Muscle of leg (tissue), 11 donors: Measurements from ENCODE around the gene NR3C2. TPM values are rescaled to one million over a fixed set of nuclear protein-coding genes. Genes with fewer than 3 reads are reported as not detected.
"Not testable (repeated sequence)": the region's sequence is repeated elsewhere in the genome, so short reads cannot be mapped to it uniquely, and the experiment has no call there.

Experiments used
- DNase-seq: peaks from one replicate; pipeline ENCODE4 v3.0.0; 2013
- H3K27ac ChIP-seq: one replicate; pipeline ENCODE4 v1.5.1; 2013; ENCODE audit warnings: mild to moderate bottlenecking, low read length, control low read depth
- H3K27me3 ChIP-seq: one replicate; pipeline ENCODE4 v1.6.1; 2013; ENCODE audit warnings: low read length; ENCODE audit not compliant: control insufficient read depth, insufficient read depth
- H3K36me3 ChIP-seq: one replicate; pipeline ENCODE4 v1.6.1; 2013; ENCODE audit warnings: low read length; ENCODE audit not compliant: control insufficient read depth, insufficient read depth
- H3K4me1 ChIP-seq: one replicate; pipeline ENCODE4 v1.6.1; 2013; ENCODE audit warnings: low read length; ENCODE audit not compliant: control insufficient read depth, insufficient read depth
- H3K4me3 ChIP-seq: one replicate; pipeline ENCODE4 v1.5.1; 2013; ENCODE audit warnings: low read length, control low read depth
- H3K9me3 ChIP-seq: replicated peaks from 2 replicates; pipeline ENCODE4 v1.6.1; 2013; ENCODE audit warnings: low read depth, low read length; ENCODE audit not compliant: control insufficient read depth
- WGBS: methylation state at CpG from one replicate; pipeline ENCODE4 v1.1.5; 2013; ENCODE audit warnings: missing lambda C conversion rate; ENCODE audit not compliant: insufficient coverage; 5-methylcytosine and 5-hydroxymethylcytosine counted together
- polyA plus RNA-seq, 8 donors: library from polyadenylated mRNA; unstranded; fragments of 120-200 nt; gene quantifications; one replicate each; pipeline versions ENCODE4 v1.2.1 to v1.2.3, GENCODE V29; 2013; ENCODE audit warnings: inconsistent platforms in 1 of 8, low replicate concordance in 1 of 8; ENCODE audit not compliant: insufficient read length in 8 of 8, insufficient read depth in 1 of 8
- total RNA-seq: library from RNA; stranded (reverse); fragments of 120-200 nt; gene quantifications from one replicate; pipeline ENCODE4 v1.2.4, GENCODE V29; 2013

Gene NR3C2
- total and polyA plus RNA-seq, 9 donors = 9.2 to 14.7 (median 12.2) TPM

DNA sequence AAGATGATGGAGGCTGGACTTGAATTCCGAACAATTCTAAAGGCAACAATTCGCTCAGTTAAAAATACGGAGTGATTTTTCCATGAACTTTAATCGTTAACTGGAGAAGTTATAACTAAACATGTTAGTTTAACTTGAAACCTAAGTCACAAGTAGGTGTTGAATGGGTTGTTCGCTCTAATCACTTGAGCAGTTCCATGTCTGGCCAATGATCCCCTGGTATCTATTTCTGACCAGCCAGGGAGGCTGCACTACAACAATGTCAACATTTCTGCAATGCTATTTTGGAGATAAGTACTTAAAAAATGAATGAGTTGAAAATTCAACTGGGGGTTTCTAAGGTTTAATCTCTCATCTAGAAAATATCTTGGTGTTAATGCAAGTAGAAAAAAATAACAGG lies 112.5 kb downstream of the NR3C2 start:
- no peak for DNase-seq
- no peak overlapping the region for H3K27ac ChIP-seq
- no peaks in the 10 kb centered on the region for H3K9me3 ChIP-seq
- no CpG with 5 or more reads among the region's 5 CpGs for WGBS
- no peaks in the 10 kb centered on the region for H3K27me3 ChIP-seq
- H3K36me3 ChIP-seq = no peaks in the 10 kb centered on the region
- no peaks in the 10 kb centered on the region for H3K4me1 ChIP-seq
- no peak overlapping the region for H3K4me3 ChIP-seq

- Histone ChIP-seq H3K4me1 (no peaks in the 10 kb centered on the region), H3K4me3 (no peak overlapping the region), H3K36me3 (no peaks in the 10 kb centered on the region), H3K9me3 (no peaks in the 10 kb centered on the region), H3K27me3 (no peaks in the 10 kb centered on the region), H3K27ac (no peak overlapping the region)
- WGBS = no CpG with 5 or more reads among the region's 1 CpG
- no peak for DNase-seq
These were observed 114.5 kb downstream of the NR3C2 start for GRCh38 chr4:148327683-148328082.

GRCh38 chr4:148323316-148323715 lies 118.9 kb downstream of the NR3C2 start:
- WGBS = 96% methylated on average over 10 of the region's 17 CpGs
- not testable (repeated sequence) for DNase-seq, H3K4me3 ChIP-seq, H3K27ac ChIP-seq, H3K9me3 ChIP-seq, H3K27me3 ChIP-seq, H3K36me3 ChIP-seq, H3K4me1 ChIP-seq

DNA sequence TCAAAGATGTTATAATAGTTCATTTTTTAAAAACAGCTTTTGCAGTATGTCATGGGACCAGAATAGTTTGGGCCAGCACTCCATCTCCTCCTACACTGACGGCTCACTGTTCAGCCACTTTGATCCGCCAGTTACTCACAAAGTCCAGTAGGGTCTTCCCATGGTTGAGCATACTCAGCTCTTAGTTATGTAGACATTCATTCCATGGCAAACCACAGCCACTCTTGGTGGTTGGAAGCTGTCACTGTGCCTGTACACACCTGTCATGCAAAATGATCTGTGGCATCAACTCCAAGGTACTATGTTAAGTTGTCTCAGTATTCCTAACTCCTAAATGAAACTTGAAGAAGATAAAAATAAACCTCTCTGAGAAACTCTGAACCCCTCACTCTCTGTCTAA lies 127.2 kb downstream of the NR3C2 start:
- Histone ChIP-seq H3K36me3 (no peaks in the 10 kb centered on the region), H3K27me3 (no peaks in the 10 kb centered on the region), H3K4me3 (no peak overlapping the region), H3K9me3 (no peaks in the 10 kb centered on the region), H3K27ac (no peak overlapping the region), H3K4me1 (peaks cover 6% of the 10 kb centered on the region)
- DNase-seq = peak; percentile 40
- WGBS = 94% methylated on average over 2 of the region's 2 CpGs

- no CpG with 5 or more reads among the region's 2 CpGs for WGBS
- DNase-seq = peak; percentile 84
- H3K27ac ChIP-seq = no peak overlapping the region
These were observed 129.2 kb downstream of the NR3C2 start for GRCh38 chr4:148312956-148313490.

DNA sequence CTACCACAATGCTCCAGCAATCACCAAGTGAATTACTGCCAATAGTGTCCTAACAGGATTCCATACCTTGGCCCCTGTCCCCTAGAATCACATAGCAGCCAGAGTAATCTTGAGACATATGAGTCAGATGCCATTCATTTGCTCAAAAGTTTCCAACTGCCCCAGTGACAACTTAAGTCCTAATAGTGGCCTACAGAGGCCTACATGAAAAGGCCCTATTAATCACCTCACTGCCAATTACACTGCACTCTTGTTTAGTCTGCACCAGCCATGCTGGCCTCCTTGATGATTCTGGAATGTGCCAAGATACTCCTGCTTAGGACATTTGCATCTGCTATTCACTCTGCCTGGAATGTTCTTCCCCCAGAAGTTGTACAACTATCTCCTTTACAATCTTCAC lies 130.7 kb downstream of the NR3C2 start:
- H3K27ac ChIP-seq = no peak overlapping the region
- H3K36me3 ChIP-seq = no peaks in the 10 kb centered on the region
- DNase-seq = no peak
- no peaks in the 10 kb centered on the region for H3K9me3 ChIP-seq
- peaks cover 6% of the 10 kb centered on the region for H3K4me1 ChIP-seq
- no peaks in the 10 kb centered on the region for H3K27me3 ChIP-seq
- H3K4me3 ChIP-seq = no peak overlapping the region

More at GRCh38 chr4:148312956-148313490, 129.2 kb downstream of the NR3C2 start:
- no peaks in the 10 kb centered on the region for H3K9me3 ChIP-seq
- no peaks in the 10 kb centered on the region for H3K27me3 ChIP-seq
- H3K36me3 ChIP-seq = no peaks in the 10 kb centered on the region
- H3K4me1 ChIP-seq = peaks cover 6% of the 10 kb centered on the region
- H3K4me3 ChIP-seq = no peak overlapping the region

- H3K36me3 ChIP-seq = no peaks in the 10 kb centered on the region
- H3K9me3 ChIP-seq = no peaks in the 10 kb centered on the region
- H3K4me1 ChIP-seq = peaks cover 8% of the 10 kb centered on the region
- no peak overlapping the region for H3K27ac ChIP-seq
- no peaks in the 10 kb centered on the region for H3K27me3 ChIP-seq
- 65% methylated on average over 3 of the region's 3 CpGs for WGBS
- DNase-seq = no peak
- H3K4me3 ChIP-seq = no peak overlapping the region
These were observed 131.5 kb downstream of the NR3C2 start for GRCh38 chr4:148310756-148311155.

- Histone ChIP-seq H3K9me3 (peaks cover 2% of the 10 kb centered on the region), H3K4me3 (no peak overlapping the region), H3K27me3 (no peaks in the 10 kb centered on the region), H3K4me1 (peaks cover 6% of the 10 kb centered on the region), H3K36me3 (no peaks in the 10 kb centered on the region), H3K27ac (no peak overlapping the region)
- 17% methylated on average over 2 of the region's 3 CpGs for WGBS
- DNase-seq = peak; percentile 93
These were observed 136.5 kb downstream of the NR3C2 start for GRCh38 chr4:148305751-148306150.

GRCh38 chr4:148302416-148302815 lies 139.8 kb downstream of the NR3C2 start:
- WGBS = no CpG with 5 or more reads among the region's 1 CpG
- Histone ChIP-seq H3K27ac (no peak overlapping the region), H3K27me3 (no peaks in the 10 kb centered on the region), H3K9me3 (peaks cover 8% of the 10 kb centered on the region), H3K36me3 (no peaks in the 10 kb centered on the region), H3K4me3 (no peak overlapping the region), H3K4me1 (peaks cover 6% of the 10 kb centered on the region)
- DNase-seq = no peak

DNA sequence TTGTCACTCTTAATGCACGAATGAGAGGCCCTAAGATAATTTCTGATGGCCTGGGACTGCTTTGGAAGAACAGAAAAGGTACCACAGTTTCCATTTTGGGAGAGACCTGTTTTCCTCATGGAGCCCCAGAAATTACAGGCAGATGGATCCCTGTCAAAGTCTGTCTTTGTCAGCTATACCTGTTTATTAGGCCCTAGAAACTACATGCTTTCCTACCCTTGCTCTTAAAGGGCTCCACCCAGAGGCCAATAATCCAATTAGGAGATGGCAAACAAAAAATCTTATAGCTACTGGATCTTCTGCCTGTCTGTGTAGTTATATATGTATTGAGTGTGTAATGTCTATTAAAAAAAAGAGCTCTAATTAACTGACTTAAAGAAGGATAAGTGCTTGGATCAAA lies 141.3 kb downstream of the NR3C2 start:
- 100% methylated on average over 1 of the region's 1 CpG for WGBS
- H3K27ac ChIP-seq = no peak overlapping the region
- no peaks in the 10 kb centered on the region for H3K27me3 ChIP-seq
- DNase-seq = no peak
- H3K4me3 ChIP-seq = no peak overlapping the region
- peaks cover 8% of the 10 kb centered on the region for H3K9me3 ChIP-seq
- no peaks in the 10 kb centered on the region for H3K36me3 ChIP-seq
- peaks cover 5% of the 10 kb centered on the region for H3K4me1 ChIP-seq

- Histone ChIP-seq H3K4me3 (no peak overlapping the region), H3K9me3 (peaks cover 8% of the 10 kb centered on the region), H3K36me3 (no peaks in the 10 kb centered on the region), H3K4me1 (no peaks in the 10 kb centered on the region), H3K27me3 (no peaks in the 10 kb centered on the region), H3K27ac (no peak overlapping the region)
- DNase-seq = no peak
- WGBS = 100% methylated on average over 3 of the region's 9 CpGs
These were observed 142.9 kb downstream of the NR3C2 start for GRCh38 chr4:148299337-148299736.
